AG09319 (cell line): ENCODE data around the gene GALNT4.

ENCODE experiments used
- DNase-seq: peaks from one replicate; pipeline ENCODE4 v3.0.0-alpha.2; 2010; ENCODE audit warnings: low read depth; ENCODE audit errors: extremely low read depth
- TF ChIP-seq, protein P1 (sequence below): IDR thresholded peaks from 2 replicates; pipeline ENCODE4 v1.5.1; 2011; ENCODE audit warnings: low read depth, mild to moderate bottlenecking, inconsistent platforms, low read length, moderate library complexity

GALNT4 gene

DNA sequence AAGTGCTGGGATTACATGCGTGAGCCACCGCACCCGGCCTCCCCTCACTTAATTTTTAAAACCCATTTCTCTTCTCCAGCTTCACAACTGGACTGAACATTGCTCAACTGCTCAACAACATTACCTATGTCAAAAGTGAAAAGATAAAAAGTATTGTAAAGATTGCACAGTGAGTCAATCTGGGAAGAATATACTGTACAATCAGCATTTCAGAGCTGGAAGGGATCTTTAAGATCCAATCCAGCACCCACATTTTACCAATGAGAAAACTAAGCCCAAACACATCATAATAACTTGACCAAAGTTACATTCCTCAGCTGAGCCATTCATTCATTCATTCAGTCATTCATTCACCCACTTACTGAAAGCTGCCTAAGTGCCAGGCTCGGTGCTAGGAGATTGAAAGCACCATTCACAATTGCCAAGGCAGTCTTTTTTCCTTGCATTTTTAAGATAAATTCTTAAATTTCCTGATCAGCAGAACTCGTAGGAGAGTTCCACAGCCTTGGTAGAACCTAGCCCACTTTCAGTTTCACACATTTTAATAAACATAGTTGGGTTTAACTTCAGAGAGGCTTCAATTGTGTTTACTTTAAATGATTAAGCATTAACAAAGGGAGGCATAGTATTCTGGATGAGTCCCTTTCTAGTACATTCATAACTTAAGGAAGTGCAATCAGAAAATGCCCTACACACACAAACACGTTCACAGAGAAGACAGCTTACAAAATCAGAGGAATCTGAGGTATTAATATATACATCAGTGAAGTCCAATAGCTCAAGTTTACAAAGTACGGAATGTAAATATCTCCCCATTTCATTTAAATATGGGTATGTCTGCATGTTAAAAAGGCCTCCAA lies 3.0 kb downstream of the GALNT4 start:
- TF ChIP-seq, protein P1, sequence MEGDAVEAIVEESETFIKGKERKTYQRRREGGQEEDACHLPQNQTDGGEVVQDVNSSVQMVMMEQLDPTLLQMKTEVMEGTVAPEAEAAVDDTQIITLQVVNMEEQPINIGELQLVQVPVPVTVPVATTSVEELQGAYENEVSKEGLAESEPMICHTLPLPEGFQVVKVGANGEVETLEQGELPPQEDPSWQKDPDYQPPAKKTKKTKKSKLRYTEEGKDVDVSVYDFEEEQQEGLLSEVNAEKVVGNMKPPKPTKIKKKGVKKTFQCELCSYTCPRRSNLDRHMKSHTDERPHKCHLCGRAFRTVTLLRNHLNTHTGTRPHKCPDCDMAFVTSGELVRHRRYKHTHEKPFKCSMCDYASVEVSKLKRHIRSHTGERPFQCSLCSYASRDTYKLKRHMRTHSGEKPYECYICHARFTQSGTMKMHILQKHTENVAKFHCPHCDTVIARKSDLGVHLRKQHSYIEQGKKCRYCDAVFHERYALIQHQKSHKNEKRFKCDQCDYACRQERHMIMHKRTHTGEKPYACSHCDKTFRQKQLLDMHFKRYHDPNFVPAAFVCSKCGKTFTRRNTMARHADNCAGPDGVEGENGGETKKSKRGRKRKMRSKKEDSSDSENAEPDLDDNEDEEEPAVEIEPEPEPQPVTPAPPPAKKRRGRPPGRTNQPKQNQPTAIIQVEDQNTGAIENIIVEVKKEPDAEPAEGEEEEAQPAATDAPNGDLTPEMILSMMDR: no peak
- no peak for DNase-seq

DNA sequence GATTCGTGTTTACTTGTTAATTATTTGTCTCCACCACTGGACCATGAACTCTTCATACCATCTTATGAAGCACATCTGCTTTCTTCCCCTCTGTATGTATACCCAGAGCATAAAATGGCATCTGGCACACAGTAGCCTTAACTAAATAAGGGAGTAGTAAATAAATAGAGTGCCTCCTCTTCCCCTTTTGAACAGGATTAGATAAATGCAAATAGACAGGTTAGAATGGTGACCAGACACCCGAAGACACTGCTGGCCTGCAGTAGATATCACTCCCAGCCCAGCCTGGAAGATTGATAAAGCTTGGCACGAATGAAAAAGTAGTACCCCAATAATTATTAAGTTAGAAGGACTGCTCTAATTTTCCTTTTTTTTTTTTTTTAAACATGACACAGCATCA lies 6.9 kb downstream of the GALNT4 start:
- TF ChIP-seq, protein P1: no peak
- DNase-seq: no peak

GRCh38 chr12:89516633-89517032 lies 8.0 kb downstream of the GALNT4 start:
- TF ChIP-seq, protein P1: no peak
- DNase-seq: no peak

DNA sequence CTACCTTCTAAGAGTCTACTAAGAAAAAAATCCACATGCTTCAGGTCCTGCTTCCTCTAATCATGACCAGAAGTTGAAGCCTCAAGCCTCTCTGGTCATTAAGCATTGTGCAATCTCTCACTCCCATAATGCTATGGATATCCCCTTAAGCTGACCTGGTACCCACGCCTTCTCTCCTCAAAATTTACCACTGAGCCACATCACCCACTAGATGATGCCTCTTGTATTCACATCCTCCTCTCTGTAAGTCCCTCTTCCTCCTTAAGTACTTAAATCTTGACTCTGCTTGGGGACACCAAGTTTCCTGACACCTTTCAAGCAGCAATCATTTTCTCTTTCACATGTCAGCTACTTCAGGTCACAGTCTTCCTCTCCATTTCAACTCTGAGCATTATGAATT lies 9.8 kb downstream of the GALNT4 start:
- TF ChIP-seq, protein P1: no peak
- no peak for DNase-seq

- DNase-seq: no peak
- TF ChIP-seq, protein P1: no peak
Observed at GRCh38 chr12:89513544-89513943, 11.1 kb downstream of the GALNT4 start.

DNA sequence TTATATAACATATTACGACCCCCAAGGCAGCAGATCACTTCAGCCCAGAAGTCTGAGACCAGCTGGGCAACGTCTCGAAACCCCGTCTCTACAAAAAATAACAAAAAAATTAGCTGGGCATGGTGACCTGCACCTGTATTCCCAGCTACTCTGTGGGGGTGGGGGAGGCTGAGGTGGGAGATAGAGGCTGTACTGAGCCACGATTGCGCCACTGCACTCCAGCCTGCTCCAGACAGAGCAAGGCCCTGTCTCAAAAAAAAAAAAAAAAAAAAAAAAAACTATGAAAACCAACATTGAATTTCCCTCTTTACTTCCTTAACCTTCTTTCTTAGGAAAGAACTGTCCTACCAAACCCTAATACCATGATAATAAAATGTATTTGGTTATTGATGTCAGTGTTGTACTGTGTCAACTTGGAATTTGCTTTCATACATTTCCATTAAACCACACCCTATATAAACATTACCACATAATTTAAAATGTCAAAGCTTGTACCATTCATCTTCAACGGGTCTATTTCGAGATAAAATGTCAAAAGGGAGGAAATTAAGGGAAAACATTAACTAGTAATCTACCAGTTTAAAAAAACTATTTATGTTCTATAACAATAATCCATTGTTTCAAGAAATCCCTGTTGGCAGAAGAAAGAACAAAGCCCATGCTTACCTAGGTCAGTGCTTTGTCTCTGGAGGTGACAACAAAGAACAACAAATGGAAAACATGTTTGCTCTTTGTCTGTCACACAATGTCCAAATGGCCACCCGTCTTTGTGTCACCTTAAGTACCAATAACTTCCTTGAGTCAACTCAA lies 17.4 kb downstream of the GALNT4 start:
- TF ChIP-seq, protein P1: no peak

DNA sequence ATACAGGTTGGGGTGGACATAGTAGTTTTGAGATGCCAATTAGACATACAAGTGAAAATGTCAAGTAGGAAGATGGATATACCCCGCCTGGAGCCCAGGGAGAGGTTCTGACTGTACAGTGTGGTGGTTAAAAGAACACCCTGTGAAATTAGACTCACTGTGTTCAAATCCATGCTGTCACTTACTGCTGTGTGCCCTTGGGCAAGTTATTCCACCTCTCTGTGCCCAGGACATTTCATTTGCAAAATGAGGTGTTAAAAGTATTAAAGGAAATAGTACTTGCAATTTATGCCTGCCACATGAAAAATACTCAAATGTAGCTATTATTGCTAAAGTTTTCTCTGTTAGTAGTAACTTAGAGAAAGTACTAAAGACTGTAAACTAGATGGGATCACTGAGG lies 18.5 kb downstream of the GALNT4 start:
- DNase-seq: no peak
- TF ChIP-seq, protein P1: no peak

More for the DNA sequence above, 17.4 kb downstream of the GALNT4 start:
- DNase-seq: no peak
